ENCODE results near the gene MAGI3. TPM values are rescaled to one million over a fixed set of nuclear protein-coding genes. Genes with fewer than 3 reads are reported as not detected.

The MAGI3 gene
- polyA plus RNA-seq, 3 donors from 2014 or later = 0.15 TPM; not detected in 2

- Mint-ChIP-seq H3K4me3 (no peak overlapping the region), H3K4me1 (no peaks in the 10 kb centered on the region), H3K36me3 (peaks cover 0 to 3% (median 0%) of the 10 kb centered on the region in 3 donors), H3K27me3 (ENCODE audit: low read depth in 3 of 3) (peaks cover 0 to 5% (median 0%) of the 10 kb centered on the region in 3 donors), H3K27ac (no peak overlapping the region), H3K9me3 (peaks cover 0 to 19% (median 3%) of the 10 kb centered on the region in 6 donors)
- DNase-seq = no peak
Measured at GRCh38 chr1:113519556-113519955, 129.2 kb downstream of the MAGI3 start.

- Mint-ChIP-seq H3K9me3 (peaks cover 0 to 5% (median 2%) of the 10 kb centered on the region in 6 donors), H3K27me3 (ENCODE audit: low read depth in 3 of 3) (peaks cover 0 to 6% (median 0%) of the 10 kb centered on the region in 3 donors), H3K4me3 (no peak overlapping the region), H3K4me1 (no peaks in the 10 kb centered on the region), H3K36me3 (no peaks in the 10 kb centered on the region), H3K27ac (no peak overlapping the region)
- no peak for DNase-seq
Measured at GRCh38 chr1:113530021-113530420, 139.7 kb downstream of the MAGI3 start.

GRCh38 chr1:113531321-113531720 is 141.0 kb downstream of the MAGI3 start:
- no peak overlapping the region for H3K27ac Mint-ChIP-seq
- no peak overlapping the region for H3K4me3 Mint-ChIP-seq
- H3K9me3 Mint-ChIP-seq = peaks cover 0 to 2% (median under 1%) of the 10 kb centered on the region in 6 donors
- DNase-seq = no peak
- no peaks in the 10 kb centered on the region for H3K36me3 Mint-ChIP-seq
- H3K27me3 Mint-ChIP-seq (ENCODE audit: low read depth in 3 of 3) = peaks cover 0 to 4% (median 3%) of the 10 kb centered on the region in 3 donors
- no peaks in the 10 kb centered on the region for H3K4me1 Mint-ChIP-seq

GRCh38 chr1:113533061-113533460 is 142.7 kb downstream of the MAGI3 start:
- Mint-ChIP-seq H3K4me3 (no peak overlapping the region), H3K4me1 (no peaks in the 10 kb centered on the region), H3K36me3 (no peaks in the 10 kb centered on the region), H3K9me3 (peaks cover 0 to 5% (median under 1%) of the 10 kb centered on the region in 6 donors), H3K27me3 (ENCODE audit: low read depth in 3 of 3) (peaks cover 1 to 3% (median 2%) of the 10 kb centered on the region in 3 donors), H3K27ac (no peak overlapping the region)
- no peak for DNase-seq

GRCh38 chr1:113534130-113534817 is 144.0 kb downstream of the MAGI3 start:
- Mint-ChIP-seq H3K4me1 (no peaks in the 10 kb centered on the region), H3K27me3 (ENCODE audit: low read depth in 3 of 3) (peaks cover 1 to 5% (median 2%) of the 10 kb centered on the region in 3 donors), H3K4me3 (no peak overlapping the region), H3K9me3 (peaks cover 0 to 5% (median under 1%) of the 10 kb centered on the region in 6 donors), H3K36me3 (no peaks in the 10 kb centered on the region), H3K27ac (no peak overlapping the region)
- no peak for DNase-seq

- H3K9me3 Mint-ChIP-seq = peaks cover 0 to 5% (median under 1%) of the 10 kb centered on the region in 6 donors
- DNase-seq = no peak
- H3K27ac Mint-ChIP-seq = no peak overlapping the region
- no peaks in the 10 kb centered on the region for H3K4me1 Mint-ChIP-seq
- H3K4me3 Mint-ChIP-seq = no peak overlapping the region
- H3K36me3 Mint-ChIP-seq = no peaks in the 10 kb centered on the region
- H3K27me3 Mint-ChIP-seq (ENCODE audit: low read depth in 3 of 3) = peaks cover 1 to 5% (median 2%) of the 10 kb centered on the region in 3 donors
Measured at GRCh38 chr1:113534875-113535274, 144.6 kb downstream of the MAGI3 start.

- no peak overlapping the region for H3K4me3 Mint-ChIP-seq
- no peak for DNase-seq
- H3K27me3 Mint-ChIP-seq (ENCODE audit: low read depth in 3 of 3) = peaks cover 1 to 5% (median 4%) of the 10 kb centered on the region in 3 donors
- no peaks in the 10 kb centered on the region for H3K4me1 Mint-ChIP-seq
- H3K36me3 Mint-ChIP-seq = no peaks in the 10 kb centered on the region
- H3K9me3 Mint-ChIP-seq = peaks cover 0 to 5% (median under 1%) of the 10 kb centered on the region in 6 donors
- no peak overlapping the region for H3K27ac Mint-ChIP-seq
Measured at GRCh38 chr1:113536182-113536780, 146.0 kb downstream of the MAGI3 start.

GRCh38 chr1:113538225-113538624 is 147.9 kb downstream of the MAGI3 start:
- no peaks in the 10 kb centered on the region for H3K4me1 Mint-ChIP-seq
- no peaks in the 10 kb centered on the region for H3K36me3 Mint-ChIP-seq
- peaks cover 4 to 5% (median 5%) of the 10 kb centered on the region in 3 donors for H3K27me3 Mint-ChIP-seq (ENCODE audit: low read depth in 3 of 3)
- no peak overlapping the region for H3K4me3 Mint-ChIP-seq
- no peak for DNase-seq
- no peak overlapping the region for H3K27ac Mint-ChIP-seq
- H3K9me3 Mint-ChIP-seq = peaks cover 0 to 7% (median under 1%) of the 10 kb centered on the region in 6 donors

- H3K27me3 Mint-ChIP-seq (ENCODE audit: low read depth in 3 of 3) = peaks cover 5 to 6% (median 5%) of the 10 kb centered on the region in 3 donors
- no peaks in the 10 kb centered on the region for H3K36me3 Mint-ChIP-seq
- no peak overlapping the region for H3K27ac Mint-ChIP-seq
- no peak for DNase-seq
- peaks cover 0 to 9% (median under 1%) of the 10 kb centered on the region in 6 donors for H3K9me3 Mint-ChIP-seq
- H3K4me3 Mint-ChIP-seq = no peak overlapping the region
- no peaks in the 10 kb centered on the region for H3K4me1 Mint-ChIP-seq
Measured at GRCh38 chr1:113540335-113540734, 150.0 kb downstream of the MAGI3 start.

GRCh38 chr1:113541106-113541505 is 150.8 kb downstream of the MAGI3 start:
- Mint-ChIP-seq H3K36me3 (no peaks in the 10 kb centered on the region), H3K4me1 (no peaks in the 10 kb centered on the region), H3K27ac (no peak overlapping the region), H3K4me3 (no peak overlapping the region), H3K27me3 (ENCODE audit: low read depth in 3 of 3) (peaks cover 4 to 5% (median 5%) of the 10 kb centered on the region in 3 donors), H3K9me3 (peaks cover 0 to 9% (median under 1%) of the 10 kb centered on the region in 6 donors)
- DNase-seq = no peak

GRCh38 chr1:113542221-113542701 is 151.9 kb downstream of the MAGI3 start:
- no peak overlapping the region for H3K27ac Mint-ChIP-seq
- no peak overlapping the region for H3K4me3 Mint-ChIP-seq
- peaks cover 2 to 5% (median 4%) of the 10 kb centered on the region in 3 donors for H3K27me3 Mint-ChIP-seq (ENCODE audit: low read depth in 3 of 3)
- H3K4me1 Mint-ChIP-seq = no peaks in the 10 kb centered on the region
- DNase-seq = no peak
- no peaks in the 10 kb centered on the region for H3K36me3 Mint-ChIP-seq
- peaks cover 0 to 5% (median 0%) of the 10 kb centered on the region in 6 donors for H3K9me3 Mint-ChIP-seq

- no peak for DNase-seq
- Mint-ChIP-seq H3K27me3 (ENCODE audit: low read depth in 3 of 3) (peaks cover 2 to 5% (median 4%) of the 10 kb centered on the region in 3 donors), H3K36me3 (no peaks in the 10 kb centered on the region), H3K4me3 (no peak overlapping the region), H3K4me1 (no peaks in the 10 kb centered on the region), H3K27ac (no peak overlapping the region), H3K9me3 (peaks cover 0 to 5% (median 0%) of the 10 kb centered on the region in 6 donors)
Measured at GRCh38 chr1:113543110-113543509, 152.8 kb downstream of the MAGI3 start.

- no peak overlapping the region for H3K4me3 Mint-ChIP-seq
- no peaks in the 10 kb centered on the region for H3K4me1 Mint-ChIP-seq
- H3K27me3 Mint-ChIP-seq (ENCODE audit: low read depth in 3 of 3) = peaks cover 2 to 4% (median 4%) of the 10 kb centered on the region in 3 donors
- H3K27ac Mint-ChIP-seq = no peak overlapping the region
- peaks cover 0 to 5% (median 0%) of the 10 kb centered on the region in 6 donors for H3K9me3 Mint-ChIP-seq
- H3K36me3 Mint-ChIP-seq = no peaks in the 10 kb centered on the region
- DNase-seq = no peak
Measured at GRCh38 chr1:113545210-113545609, 154.9 kb downstream of the MAGI3 start.

- H3K4me1 Mint-ChIP-seq = no peaks in the 10 kb centered on the region
- H3K27me3 Mint-ChIP-seq (ENCODE audit: low read depth in 3 of 3) = peaks cover 2 to 4% (median 2%) of the 10 kb centered on the region in 3 donors
- H3K36me3 Mint-ChIP-seq = no peaks in the 10 kb centered on the region
- no peak for DNase-seq
- H3K9me3 Mint-ChIP-seq = peaks cover 0 to 5% (median 0%) of the 10 kb centered on the region in 6 donors
- no peak overlapping the region for H3K4me3 Mint-ChIP-seq
- H3K27ac Mint-ChIP-seq = no peak overlapping the region
Measured at GRCh38 chr1:113545626-113546025, 155.3 kb downstream of the MAGI3 start.
